ENCODE data around the gene CDCA7L. TPM values are rescaled to one million over a fixed set of nuclear protein-coding genes. Genes with fewer than 3 reads are reported as not detected.

Gene CDCA7L
- total RNA-seq, 4 donors from 2014 or later: 23.7 to 56.2 (median 26.0) TPM

DNA sequence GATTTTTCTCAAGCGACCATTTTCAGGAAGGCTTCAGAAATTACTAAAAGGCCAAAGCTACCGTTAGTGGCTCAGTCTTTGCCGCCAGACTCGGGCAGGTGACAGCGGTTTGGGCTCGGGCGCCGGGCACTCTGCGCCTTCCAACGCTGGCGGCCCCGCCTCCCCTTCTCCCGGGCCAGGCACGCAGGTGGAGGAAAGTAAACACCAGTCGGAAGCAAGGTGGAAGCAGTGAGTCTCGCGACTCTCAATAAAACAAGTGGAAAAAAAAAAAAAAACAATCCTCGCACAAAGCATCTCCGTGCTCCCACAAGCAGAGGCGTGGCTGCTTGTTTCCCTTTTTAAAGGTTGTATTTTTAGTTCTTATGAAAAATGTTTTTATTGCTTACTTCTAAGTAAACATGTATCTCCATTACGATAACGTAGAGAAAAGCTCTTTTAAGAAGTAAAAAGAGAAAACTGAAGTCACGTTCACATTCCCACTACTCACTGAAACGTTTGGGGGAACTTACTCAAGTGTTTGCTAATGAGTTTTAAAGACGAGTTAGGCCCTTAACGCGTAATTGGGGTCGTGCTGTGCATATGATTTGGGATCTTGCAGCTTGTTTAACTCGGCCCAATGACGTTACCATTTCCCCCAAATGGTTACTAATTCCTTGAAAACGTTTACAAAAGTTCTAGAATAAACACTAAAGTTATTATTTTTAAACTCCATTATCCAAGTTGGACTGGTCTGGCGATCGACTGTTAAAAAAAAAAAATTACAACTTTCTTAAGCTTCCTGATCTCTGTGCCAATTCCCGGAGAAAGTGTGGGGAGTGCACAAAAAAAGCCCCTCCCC lies 864 bp downstream of the CDCA7L start:
- WGBS, 2 donors: 1 to 2% methylated on average over 34 of the region's 34 CpGs
- intact Hi-C loops (cut with DNase I): no loop called here
- no peaks in the 10 kb centered on the region for H3K27me3 ChIP-seq
- H3K36me3 ChIP-seq: no peaks in the 10 kb centered on the region
- H3K4me1 ChIP-seq: peaks cover 13 to 61% of the 10 kb centered on the region in 2 donors
- H3K27ac ChIP-seq: peak overlapping the region; percentile 76 to 97 (median 85)
- H3K4me3 ChIP-seq (replicated peaks in 1 of 3): peak overlapping the region; percentile 15 to 45 (median 26)
- no peaks in the 10 kb centered on the region for H3K9me3 ChIP-seq
- TF ChIP-seq CTCF (IDR thresholded peaks at IDR 0.05) (peak in 2 of 6 experiments; percentile 21 to 33), POLR2A (IDR thresholded peaks at IDR 0.05) (peak in 1 of 2 donors; percentile 56)
- DNase-seq: peak; percentile 89 to 92

GRCh38 chr7:21943436-21943835 lies 2.3 kb downstream of the CDCA7L start:
- WGBS, 2 donors: 95% methylated on average over 5 of the region's 5 CpGs
- TF ChIP-seq POLR2A (IDR thresholded peaks at IDR 0.05) (no peak), CTCF (IDR thresholded peaks at IDR 0.05) (no peak)
- Histone ChIP-seq H3K27me3 (no peaks in the 10 kb centered on the region), H3K4me1 (peaks cover 22 to 62% of the 10 kb centered on the region in 2 donors), H3K36me3 (no peaks in the 10 kb centered on the region), H3K27ac (no peak overlapping the region), H3K4me3 (replicated peaks in 1 of 3) (no peak overlapping the region), H3K9me3 (no peaks in the 10 kb centered on the region)
- intact Hi-C loops (cut with DNase I): no loop called here
- no peak for DNase-seq

- 88 to 96% methylated on average over 6 of the region's 6 CpGs for WGBS, 2 donors
- H3K27me3 ChIP-seq: no peaks in the 10 kb centered on the region
- H3K4me1 ChIP-seq: peaks cover 18 to 61% of the 10 kb centered on the region in 2 donors
- no peak for DNase-seq
- no peak overlapping the region for H3K27ac ChIP-seq
- no peak for TF ChIP-seq POLR2A (IDR thresholded peaks at IDR 0.05)
- TF ChIP-seq CTCF (IDR thresholded peaks at IDR 0.05): no peak
- no peak overlapping the region for H3K4me3 ChIP-seq (replicated peaks in 1 of 3)
- H3K36me3 ChIP-seq: no peaks in the 10 kb centered on the region
- intact Hi-C loops (cut with DNase I): no loop called here
- no peaks in the 10 kb centered on the region for H3K9me3 ChIP-seq
Observed at GRCh38 chr7:21942955-21943354, 2.7 kb downstream of the CDCA7L start.

- WGBS, 2 donors: 76 to 85% methylated on average over 3 of the region's 3 CpGs
- H3K27ac ChIP-seq: no peak overlapping the region
- TF ChIP-seq POLR2A (IDR thresholded peaks at IDR 0.05): no peak
- TF ChIP-seq CTCF (IDR thresholded peaks at IDR 0.05): no peak
- H3K27me3 ChIP-seq: no peaks in the 10 kb centered on the region
- DNase-seq: no peak
- H3K36me3 ChIP-seq: no peaks in the 10 kb centered on the region
- no peak overlapping the region for H3K4me3 ChIP-seq (replicated peaks in 1 of 3)
- peaks cover 16 to 55% of the 10 kb centered on the region in 2 donors for H3K4me1 ChIP-seq
- intact Hi-C loops (cut with DNase I): no loop called here
- H3K9me3 ChIP-seq: no peaks in the 10 kb centered on the region
Observed at GRCh38 chr7:21941611-21942141, 4.0 kb downstream of the CDCA7L start.

- H3K4me1 ChIP-seq: peaks cover 16 to 52% of the 10 kb centered on the region in 2 donors
- H3K36me3 ChIP-seq: no peaks in the 10 kb centered on the region
- no peaks in the 10 kb centered on the region for H3K27me3 ChIP-seq
- WGBS, 2 donors: 94 to 97% methylated on average over 3 of the region's 3 CpGs
- peak overlapping the region in 2 of 3 donors; percentile 69 to 76 for H3K27ac ChIP-seq
- no peak overlapping the region for H3K4me3 ChIP-seq (replicated peaks in 1 of 3)
- TF ChIP-seq POLR2A (IDR thresholded peaks at IDR 0.05) (no peak), CTCF (IDR thresholded peaks at IDR 0.05) (no peak)
- intact Hi-C loops (cut with DNase I): no loop called here
- H3K9me3 ChIP-seq: no peaks in the 10 kb centered on the region
- no peak for DNase-seq
Observed at GRCh38 chr7:21939858-21940372, 5.8 kb downstream of the CDCA7L start.

Measured in thyroid gland (tissue), 4 donors.